Skin of body (tissue), 2 donors: ENCODE measurements around the gene FGGY. TPM values are rescaled to one million over a fixed set of nuclear protein-coding genes. Genes with fewer than 3 reads are reported as not detected.
"Not testable (repeated sequence)": the region's sequence is repeated elsewhere in the genome, so short reads cannot be mapped to it uniquely, and the experiment has no call there.

ENCODE experiments used
- DNase-seq: peaks from one replicate; lab custom pipeline; 2025; lab: John Stamatoyannopoulos, UW
- total RNA-seq: library from RNA; depleted of rRNA; stranded (reverse); fragments of >200 nt; gene quantifications from one replicate; pipeline ENCODE4 v1.2.3, GENCODE V29; 2014

The FGGY gene
- total RNA-seq, 1 donor from 2014 or later = 24.9 TPM

- DNase-seq = no peak
Observed at GRCh38 chr1:59509341-59509875, 212.5 kb downstream of the FGGY start.

- no peak for DNase-seq
Observed at GRCh38 chr1:59510249-59510648, 213.4 kb downstream of the FGGY start.

- no peak for DNase-seq
Observed at GRCh38 chr1:59511476-59512465, 214.9 kb downstream of the FGGY start.

GRCh38 chr1:59512702-59513101 lies 215.8 kb downstream of the FGGY start:
- no peak for DNase-seq

- DNase-seq = no peak
Observed at GRCh38 chr1:59514061-59514909, 217.4 kb downstream of the FGGY start.

GRCh38 chr1:59516881-59517280 lies 220.0 kb downstream of the FGGY start:
- DNase-seq = no peak

- no peak for DNase-seq
Observed at GRCh38 chr1:59520194-59520593, 223.3 kb downstream of the FGGY start.

GRCh38 chr1:59520827-59521418 lies 224.0 kb downstream of the FGGY start:
- DNase-seq = no peak

GRCh38 chr1:59521456-59521855 lies 224.6 kb downstream of the FGGY start:
- DNase-seq = no peak

GRCh38 chr1:59522925-59523505 lies 226.1 kb downstream of the FGGY start:
- DNase-seq = no peak

- no peak for DNase-seq
Observed at GRCh38 chr1:59523745-59524450, 227.0 kb downstream of the FGGY start.

GRCh38 chr1:59526240-59526639 lies 229.3 kb downstream of the FGGY start:
- no peak for DNase-seq

GRCh38 chr1:59528471-59528870 lies 231.6 kb downstream of the FGGY start:
- no peak for DNase-seq

GRCh38 chr1:59528900-59529299 lies 232.0 kb downstream of the FGGY start:
- no peak for DNase-seq

GRCh38 chr1:59530119-59530518 lies 233.2 kb downstream of the FGGY start:
- no peak for DNase-seq

GRCh38 chr1:59532102-59532501 lies 235.2 kb downstream of the FGGY start:
- no peak for DNase-seq

GRCh38 chr1:59538476-59538875 lies 241.6 kb downstream of the FGGY start:
- DNase-seq = not testable (repeated sequence)

- DNase-seq = no peak
Observed at GRCh38 chr1:59539961-59540681, 243.2 kb downstream of the FGGY start.

- no peak for DNase-seq
Observed at GRCh38 chr1:59541161-59541560, 244.3 kb downstream of the FGGY start.

- no peak for DNase-seq
Observed at GRCh38 chr1:59541891-59542290, 245.0 kb downstream of the FGGY start.
